Medulla oblongata (tissue), 1 donor: Measurements from ENCODE around the gene ZDHHC19.
A peak's percentile ranks its signal among the peaks of the same experiment; 100 is the strongest.
"Not testable (repeated sequence)": the region's sequence is repeated elsewhere in the genome, so short reads cannot be mapped to it uniquely, and the experiment has no call there.

Source experiments
- DNase-seq: peaks from one replicate; pipeline ENCODE4 v3.0.0-alpha.2; 2015; ENCODE audit errors: extremely low spot score

The ZDHHC19 gene

GRCh38 chr3:196210673-196211556 lies at the start of gene ZDHHC19:
Gene ZDHHC19, minus strand, starts transcription at chr3:196211400. Its CDS starts 85 bp downstream, at chr3:196211315.
- no peak for DNase-seq

GRCh38 chr3:196260784-196261183 lies 49.6 kb upstream of the ZDHHC19 start:
- no peak for DNase-seq

GRCh38 chr3:196255776-196256175 lies 44.6 kb upstream of the ZDHHC19 start:
- no peak for DNase-seq

GRCh38 chr3:196254376-196255283 lies 43.4 kb upstream of the ZDHHC19 start:
- no peak for DNase-seq

GRCh38 chr3:196251918-196252317 lies 40.7 kb upstream of the ZDHHC19 start:
- no peak for DNase-seq

GRCh38 chr3:196246612-196247308 lies 35.6 kb upstream of the ZDHHC19 start:
- DNase-seq = no peak

- DNase-seq = not testable (repeated sequence)
Measured at GRCh38 chr3:196244166-196244565, 33.0 kb upstream of the ZDHHC19 start.

GRCh38 chr3:196241704-196242103 lies 30.5 kb upstream of the ZDHHC19 start:
- DNase-seq = no peak

- no peak for DNase-seq
Measured at GRCh38 chr3:196240424-196240823, 29.2 kb upstream of the ZDHHC19 start.

GRCh38 chr3:196238612-196239560 lies 27.7 kb upstream of the ZDHHC19 start:
- no peak for DNase-seq

- no peak for DNase-seq
Measured at GRCh38 chr3:196237203-196237602, 26.0 kb upstream of the ZDHHC19 start.

- DNase-seq = peak; percentile 9
Measured at GRCh38 chr3:196236223-196236622, 25.0 kb upstream of the ZDHHC19 start.

- DNase-seq = no peak
Measured at GRCh38 chr3:196235452-196236122, 24.4 kb upstream of the ZDHHC19 start.

- no peak for DNase-seq
Measured at GRCh38 chr3:196232882-196233251, 21.7 kb upstream of the ZDHHC19 start.

GRCh38 chr3:196232154-196232881 lies 21.1 kb upstream of the ZDHHC19 start:
- peak; percentile 13 for DNase-seq

- DNase-seq = no peak
Measured at GRCh38 chr3:196227629-196228493, 16.7 kb upstream of the ZDHHC19 start.

- DNase-seq = no peak
Measured at GRCh38 chr3:196227121-196227561, 15.9 kb upstream of the ZDHHC19 start.

- no peak for DNase-seq
Measured at GRCh38 chr3:196225763-196226364, 14.7 kb upstream of the ZDHHC19 start.
